GM12878 (cell line): ENCODE data around the gene BRME1. TPM values are rescaled to one million over a fixed set of nuclear protein-coding genes. Genes with fewer than 3 reads are reported as not detected.
"Not testable (repeated sequence)": the region's sequence is repeated elsewhere in the genome, so short reads cannot be mapped to it uniquely, and the experiment has no call there.

Experiments
- ATAC-seq: fragments of 200-7000 bp; cut with Tn5 transposase; 3 replicates; pipeline ENCODE4 v1.9.1; 2020; ENCODE audit warnings: mild to moderate bottlenecking, moderate library complexity
- BruUV-seq: library from RNA; stranded (reverse); fragments of 400-500 nt; replicated peaks from 2 replicates; lab custom pipeline; 2021; lab: Mats Ljungman, UMichigan
- CTCF ChIA-PET: fragments of 300-600 bp; sonication (Branson Sonifier 250); formaldehyde crosslinking; extraction: SDS; loops from one replicate; lab custom pipeline; 2021; ENCODE audit warnings: inconsistent platforms; lab: Yijun Ruan, JAX
- POLR2A ChIA-PET: fragments of 350-600 bp; formaldehyde crosslinking; extraction: SDS; loops from one replicate; lab custom pipeline; 2021; ENCODE audit warnings: inconsistent platforms; lab: Charles Lee
- RAD21 ChIA-PET: fragments of 300-600 bp; sonication (Branson Sonifier 250); formaldehyde crosslinking; loops from one replicate; lab custom pipeline; 2023; ENCODE audit warnings: antibody characterized with exemption; ENCODE audit not compliant: unreplicated experiment; lab: Charles Lee
- SMC1A ChIA-PET: fragments of 300-600 bp; sonication (Branson Sonifier 250); formaldehyde crosslinking; loops from one replicate; lab custom pipeline; 2023; ENCODE audit not compliant: unreplicated experiment, uncharacterized antibody; lab: Charles Lee
- DNase-seq: peaks from one replicate; pipeline ENCODE4 v3.0.0-alpha.2; 2011; ENCODE audit warnings: low read depth, low spot score
- FAIRE-seq: peaks from 3 replicates; lab custom pipeline; 2011; peaks lifted over from hg19 to GRCh38; lab: Jason Lieb, UNC
- H2AFZ ChIP-seq: 2 replicates; pipeline ENCODE4 v1.6.0; 2011; ENCODE audit warnings: low read depth, low read length, control low read depth; ENCODE audit not compliant: control insufficient read depth
- H3K27ac ChIP-seq: 2 replicates; pipeline ENCODE4 v1.5.1; 2011; ENCODE audit warnings: control low read depth; ENCODE audit not compliant: control insufficient read depth, insufficient read depth
- H3K27me3 ChIP-seq, 2 experiments: replicated peaks in 1 of 2; 2 replicates each; pipeline versions ENCODE4 v1.6.0 to v1.6.1; 2011; ENCODE audit warnings: low read length in 1 of 2; ENCODE audit not compliant: control insufficient read depth in 2 of 2, insufficient read depth in 2 of 2
- H3K36me3 ChIP-seq, 2 experiments: 2 replicates each; pipeline ENCODE4 v1.5.1; 2011; ENCODE audit warnings: low read length in 1 of 2; ENCODE audit not compliant: control insufficient read depth in 2 of 2, insufficient read depth in 2 of 2
- H3K4me1 ChIP-seq: 2 replicates; pipeline ENCODE4 v1.6.1; 2011; ENCODE audit warnings: mild to moderate bottlenecking, low read length, moderate library complexity, mixed read lengths; ENCODE audit not compliant: control insufficient read depth, insufficient read depth
- H3K4me2 ChIP-seq: 2 replicates; pipeline ENCODE4 v1.6.0; 2011; ENCODE audit warnings: control low read depth; ENCODE audit not compliant: control insufficient read depth, insufficient read depth
- H3K4me3 ChIP-seq: fragments of 200-600 bp; sonication (generic); 2 replicates; pipeline ENCODE4 v1.5.1; 2016
- H3K79me2 ChIP-seq: 2 replicates; pipeline ENCODE4 v1.6.0; 2011; ENCODE audit warnings: low read length; ENCODE audit not compliant: control insufficient read depth, insufficient read depth
- H3K9ac ChIP-seq: 2 replicates; pipeline ENCODE4 v1.8.0; 2011; ENCODE audit warnings: low read length, control low read depth, mixed read lengths; ENCODE audit not compliant: control insufficient read depth, insufficient read depth
- H3K9me3 ChIP-seq: replicated peaks from 3 replicates; pipeline ENCODE4 v1.5.1; 2011; ENCODE audit warnings: mild to moderate bottlenecking, low read length; ENCODE audit not compliant: control insufficient read depth, insufficient read depth
- H4K20me1 ChIP-seq: 2 replicates; pipeline ENCODE4 v1.6.0; 2011; ENCODE audit not compliant: control insufficient read depth, insufficient read depth
- EED ChIP-seq: sonication (generic); IDR thresholded peaks from 2 replicates; pipeline ENCODE4 v1.6.1; 2016; ENCODE audit warnings: antibody characterized with exemption, low read depth
- MEF2A ChIP-seq: IDR thresholded peaks from 2 replicates; pipeline ENCODE4 v1.6.1; 2011; ENCODE audit warnings: low read depth, mild to moderate bottlenecking, low read length, moderate library complexity; ENCODE audit not compliant: insufficient read depth
- NFYA ChIP-seq: IDR thresholded peaks from 2 replicates; pipeline ENCODE4 v1.6.1; 2011; ENCODE audit warnings: low read depth, mild to moderate bottlenecking, low read length, improper control_type of control experiment, borderline replicate concordance
- NRF1 ChIP-seq: conservative IDR thresholded peaks from 2 replicates; pipeline ENCODE4 v1.6.1; 2011; ENCODE audit warnings: mild to moderate bottlenecking, low read depth, low read length, improper control_type of control experiment
- RFX5 ChIP-seq: IDR thresholded peaks from 2 replicates; pipeline ENCODE4 v1.6.1; 2011; ENCODE audit warnings: low read depth, low read length, improper control_type of control experiment
- WGBS: methylation state at CpG from one replicate; pipeline ENCODE4 v1.1.6; 2016; ENCODE audit warnings: low lambda C conversion rate; ENCODE audit not compliant: insufficient replicate concordance, insufficient coverage; ENCODE audit errors: missing lambda C conversion rate; 5-methylcytosine and 5-hydroxymethylcytosine counted together
- in situ Hi-C: fragments of 300-500 bp; cut with MboI; formaldehyde crosslinking; loops from 9 replicates; pipeline ENCODE4 v1.14.3; 2018; ENCODE audit warnings: mixed read lengths
- intact Hi-C: fragments of 100-400 bp; cut with micrococcal nuclease; formaldehyde crosslinking; loops from one replicate; pipeline ENCODE4 v1.14.2; 2022; ENCODE audit not compliant: unreplicated experiment
- polyA plus RNA-seq, 11 experiments: library from polyadenylated mRNA; depleted of rRNA in 4 of 11; unstranded in 6 of 11; stranded (reverse) in 5 of 11; fragments of >200 nt; fragmentation: Nextera tagmentation in 4 of 11; fragmentation: Illumina TruSeq in 1 of 11; extraction: Ambion mirVana in 4 of 11; extraction: Trizol in 1 of 11; gene quantifications; 1 replicate in 1 of 11; 2 replicates in 10 of 11; pipeline versions ENCODE4 v1.2.1 to v1.2.3, GENCODE V29; 2011 to 2016; ENCODE audit warnings: inconsistent platforms in 2 of 11, missing spikeins in 2 of 11, low read depth in 1 of 11
- total RNA-seq, 4 experiments: library from RNA; depleted of rRNA in 3 of 4; stranded (reverse); fragments of >200 nt in 3 of 4; fragmentation: Illumina TruSeq in 1 of 4; extraction: Trizol in 1 of 4; gene quantifications; 2 replicates each; pipeline versions ENCODE4 v1.2.1 to v1.2.3, GENCODE V29; 2013 to 2021

BRME1 gene
- total and polyA plus RNA-seq, 10 of the 15 experiments (the other 5 are each of a cell fraction or from before 2014, with no cell fraction given): 0.07 to 2.2 (median 1.1) TPM; not detected in 1

DNA sequence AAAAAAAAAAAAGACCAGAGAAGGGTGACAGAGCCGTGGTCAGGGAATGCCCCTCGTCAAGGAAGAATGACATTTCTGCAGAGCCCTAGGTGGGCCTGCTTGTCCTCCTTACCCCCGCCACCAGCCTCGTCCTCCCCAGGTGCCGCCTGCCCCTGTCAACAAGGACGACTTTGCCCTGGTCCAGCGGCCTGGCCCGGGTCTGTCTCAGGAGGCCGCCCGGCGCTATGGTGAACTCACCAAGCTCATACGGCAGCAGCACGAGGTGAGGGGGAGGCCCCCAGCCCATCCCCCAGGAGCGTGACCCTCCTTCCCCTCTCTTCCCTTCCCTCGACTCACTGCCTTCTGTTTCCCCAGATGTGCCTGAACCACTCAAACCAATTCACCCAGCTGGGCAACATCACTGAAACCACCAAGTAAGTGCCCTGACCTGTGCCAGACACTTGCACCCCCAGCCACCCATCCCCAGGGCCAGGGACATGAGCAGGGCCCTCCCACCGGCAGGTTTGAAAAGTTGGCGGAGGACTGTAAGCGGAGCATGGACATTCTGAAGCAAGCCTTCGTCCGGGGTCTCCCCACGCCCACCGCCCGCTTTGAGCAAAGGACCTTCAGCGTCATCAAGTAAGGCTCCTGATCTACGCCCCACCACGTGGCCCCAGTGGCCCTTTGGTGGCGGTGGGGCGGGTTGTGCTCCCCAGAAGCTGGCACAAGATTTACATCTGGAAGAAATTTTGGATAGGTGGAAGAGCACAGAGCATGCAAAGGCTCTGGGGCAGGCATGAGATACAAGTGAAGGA, 17.5 kb upstream of the BRME1 start (continued):
- TF ChIP-seq MEF2A (no peak), NRF1 (no peak), NFYA (no peak), RFX5 (no peak), EED (no peak)
- TF ChIP-seq, all 136 proteins: peak for 0

DNA sequence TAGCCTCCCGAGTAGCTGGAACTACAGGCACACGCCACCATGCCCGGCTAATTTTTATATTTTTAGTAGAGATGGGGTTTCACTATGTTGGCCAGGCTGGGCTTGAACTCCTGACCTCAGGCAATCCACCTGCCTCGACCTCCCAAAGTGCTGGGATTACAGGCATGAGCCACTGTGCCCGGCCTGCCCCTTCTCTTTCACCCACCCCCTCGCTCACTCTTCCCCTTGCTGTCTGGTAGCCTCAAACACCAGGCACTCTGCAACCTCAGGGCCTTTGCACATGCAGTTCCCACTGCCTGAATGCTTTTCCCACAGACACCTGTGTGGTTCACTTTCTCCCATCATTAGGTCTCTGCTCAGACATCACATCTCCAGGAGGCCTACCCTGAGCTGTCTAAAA, 16.2 kb upstream of the BRME1 start:
- H3K27ac ChIP-seq, H2AFZ ChIP-seq, ATAC-seq, H3K4me3 ChIP-seq, BruUV-seq, POLR2A ChIA-PET, RAD21 ChIA-PET, intact Hi-C loops, H4K20me1 ChIP-seq, in situ Hi-C loops, H3K9ac ChIP-seq, H3K4me2 ChIP-seq, FAIRE-seq, H3K79me2 ChIP-seq, H3K4me1 ChIP-seq, H3K27me3 ChIP-seq, H3K9me3 ChIP-seq, DNase-seq: not testable (repeated sequence)
- ChIA-PET CTCF (interaction anchor here (0.7 to 1.4 kb wide), 3 partner anchors 126 to 214 kb away, joined by 3 to 7 read pairs (median 3); partner anchors contain the start of gene ASF1B), SMC1A (interaction anchor here (1.2 kb wide), 1 partner anchor 120 kb away, joined by 3 read pairs; no protein-coding TSS in a partner anchor)
- WGBS: 96% methylated on average over 5 of the region's 6 CpGs
- peaks cover 8 to 11% of the 10 kb centered on the region in 2 experiments; a peak in 3 of 4 replicates for H3K36me3 ChIP-seq
